Endothelial cell (in vitro differentiated cells): ENCODE data around the gene TIPARP. TPM values are rescaled to one million over a fixed set of nuclear protein-coding genes. Genes with fewer than 3 reads are reported as not detected.
"Not testable (repeated sequence)": the region's sequence is repeated elsewhere in the genome, so short reads cannot be mapped to it uniquely, and the experiment has no call there.

Source experiments
- DNase-seq: peaks from one replicate; pipeline ENCODE4 v3.0.0; 2021; ENCODE audit warnings: low spot score
- H3K27ac Mint-ChIP-seq: one replicate; pipeline ENCODE4 v1.8.0; 2021; ENCODE audit warnings: mixed read lengths, inconsistent platforms; ENCODE audit not compliant: unreplicated experiment
- H3K27me3 Mint-ChIP-seq: one replicate; pipeline ENCODE4 v1.8.0; 2021; ENCODE audit warnings: mild to moderate bottlenecking, moderate library complexity, mixed read lengths, inconsistent platforms; ENCODE audit not compliant: unreplicated experiment
- H3K36me3 Mint-ChIP-seq: one replicate; pipeline ENCODE4 v1.8.0; 2021; ENCODE audit warnings: mild to moderate bottlenecking, low read depth, mixed read lengths, inconsistent platforms; ENCODE audit not compliant: unreplicated experiment
- H3K4me1 Mint-ChIP-seq: one replicate; pipeline ENCODE4 v1.8.0; 2021; ENCODE audit warnings: mild to moderate bottlenecking, mixed read lengths, inconsistent platforms; ENCODE audit not compliant: unreplicated experiment
- H3K4me3 Mint-ChIP-seq: one replicate; pipeline ENCODE4 v1.8.0; 2021; ENCODE audit warnings: mild to moderate bottlenecking, mixed read lengths, inconsistent platforms; ENCODE audit not compliant: unreplicated experiment
- H3K9me3 Mint-ChIP-seq: one replicate; pipeline ENCODE4 v1.8.0; 2021; ENCODE audit warnings: mixed read lengths, inconsistent platforms; ENCODE audit not compliant: unreplicated experiment
- total RNA-seq: library from RNA; stranded (reverse); fragmentation: NEBNext Ultra II Directional; extraction: Animal tissue kit (Norgen Biotek cat#: 25700); gene quantifications from one replicate; pipeline ENCODE4 v1.2.1, GENCODE V29; 2021; ENCODE audit not compliant: unreplicated experiment
- TF ChIP-seq, protein P1 (sequence below): fragments of 200-600 bp; sonication (generic); IDR thresholded peaks from one replicate; pipeline ENCODE4 v1.5.0; 2021; ENCODE audit warnings: antibody characterized with exemption; ENCODE audit not compliant: unreplicated experiment

Gene TIPARP
- total RNA-seq, 1 donor from 2014 or later = 8.9 TPM

- Mint-ChIP-seq H3K27ac (no peak overlapping the region), H3K4me3 (no peak overlapping the region), H3K27me3 (no peaks in the 10 kb centered on the region)
These were observed 55.2 kb downstream of the TIPARP start for GRCh38 chr3:156729460-156730179.

GRCh38 chr3:156731813-156732212, 57.4 kb downstream of the TIPARP start:
- H3K4me3 Mint-ChIP-seq = no peak overlapping the region

More at GRCh38 chr3:156729460-156730179, 55.2 kb downstream of the TIPARP start:
- TF ChIP-seq, protein P1, sequence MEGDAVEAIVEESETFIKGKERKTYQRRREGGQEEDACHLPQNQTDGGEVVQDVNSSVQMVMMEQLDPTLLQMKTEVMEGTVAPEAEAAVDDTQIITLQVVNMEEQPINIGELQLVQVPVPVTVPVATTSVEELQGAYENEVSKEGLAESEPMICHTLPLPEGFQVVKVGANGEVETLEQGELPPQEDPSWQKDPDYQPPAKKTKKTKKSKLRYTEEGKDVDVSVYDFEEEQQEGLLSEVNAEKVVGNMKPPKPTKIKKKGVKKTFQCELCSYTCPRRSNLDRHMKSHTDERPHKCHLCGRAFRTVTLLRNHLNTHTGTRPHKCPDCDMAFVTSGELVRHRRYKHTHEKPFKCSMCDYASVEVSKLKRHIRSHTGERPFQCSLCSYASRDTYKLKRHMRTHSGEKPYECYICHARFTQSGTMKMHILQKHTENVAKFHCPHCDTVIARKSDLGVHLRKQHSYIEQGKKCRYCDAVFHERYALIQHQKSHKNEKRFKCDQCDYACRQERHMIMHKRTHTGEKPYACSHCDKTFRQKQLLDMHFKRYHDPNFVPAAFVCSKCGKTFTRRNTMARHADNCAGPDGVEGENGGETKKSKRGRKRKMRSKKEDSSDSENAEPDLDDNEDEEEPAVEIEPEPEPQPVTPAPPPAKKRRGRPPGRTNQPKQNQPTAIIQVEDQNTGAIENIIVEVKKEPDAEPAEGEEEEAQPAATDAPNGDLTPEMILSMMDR = no peak
- no peaks in the 10 kb centered on the region for H3K4me1 Mint-ChIP-seq
- no peaks in the 10 kb centered on the region for H3K36me3 Mint-ChIP-seq
- H3K9me3 Mint-ChIP-seq = no peaks in the 10 kb centered on the region
- DNase-seq = no peak

DNA sequence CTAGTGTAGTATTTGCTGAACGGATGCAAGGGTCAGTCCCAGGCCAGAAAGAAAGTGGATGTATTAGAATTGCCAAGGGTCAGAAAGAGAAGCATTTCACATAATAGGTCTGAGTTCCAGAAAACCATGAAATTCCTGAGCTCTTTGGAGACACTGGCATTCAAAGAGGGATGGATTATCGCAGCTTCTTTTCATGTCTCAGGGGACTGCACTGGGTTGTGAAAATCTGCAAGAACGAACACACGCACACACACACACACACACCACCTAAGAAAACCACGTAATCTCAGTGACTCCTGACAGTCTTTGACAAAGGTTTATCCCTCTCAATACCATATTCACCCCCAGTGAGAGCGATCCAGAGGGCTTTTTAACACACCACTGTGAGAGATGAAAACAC, 57.9 kb downstream of the TIPARP start:
- no peak for DNase-seq
- Mint-ChIP-seq H3K27me3 (no peaks in the 10 kb centered on the region), H3K4me3 (no peak overlapping the region), H3K36me3 (no peaks in the 10 kb centered on the region), H3K27ac (no peak overlapping the region), H3K4me1 (no peaks in the 10 kb centered on the region), H3K9me3 (no peaks in the 10 kb centered on the region)
- TF ChIP-seq, protein P1 = no peak

More at GRCh38 chr3:156731813-156732212, 57.4 kb downstream of the TIPARP start:
- H3K4me1 Mint-ChIP-seq = no peaks in the 10 kb centered on the region
- no peaks in the 10 kb centered on the region for H3K9me3 Mint-ChIP-seq
- H3K27ac Mint-ChIP-seq = no peak overlapping the region
- no peak for DNase-seq
- TF ChIP-seq, protein P1 = no peak
- no peaks in the 10 kb centered on the region for H3K36me3 Mint-ChIP-seq
- no peaks in the 10 kb centered on the region for H3K27me3 Mint-ChIP-seq

- no peaks in the 10 kb centered on the region for H3K36me3 Mint-ChIP-seq
- no peak overlapping the region for H3K4me3 Mint-ChIP-seq
- no peak for DNase-seq
- no peaks in the 10 kb centered on the region for H3K9me3 Mint-ChIP-seq
- no peaks in the 10 kb centered on the region for H3K27me3 Mint-ChIP-seq
- no peaks in the 10 kb centered on the region for H3K4me1 Mint-ChIP-seq
- TF ChIP-seq, protein P1 = no peak
- H3K27ac Mint-ChIP-seq = no peak overlapping the region
These were observed 58.5 kb downstream of the TIPARP start for GRCh38 chr3:156732715-156733421.

DNA sequence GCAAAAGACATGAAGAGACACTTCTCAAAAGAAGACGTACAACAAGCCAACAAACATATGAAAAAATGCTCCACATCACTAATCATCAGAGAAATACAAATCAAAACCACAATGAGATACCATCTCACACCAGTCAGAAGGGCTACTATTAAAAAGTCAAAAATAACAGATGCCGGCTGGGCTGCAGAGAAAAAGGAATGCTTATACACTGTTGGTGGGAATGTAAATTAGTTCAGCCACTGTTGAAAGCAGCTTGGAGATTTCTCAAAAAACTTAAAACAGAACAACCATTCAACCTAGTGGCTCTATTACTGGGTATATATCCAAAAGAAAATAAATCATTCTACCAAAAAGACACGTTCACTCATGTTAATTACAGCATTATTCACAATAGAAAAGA, 60.3 kb downstream of the TIPARP start:
- not testable (repeated sequence) for DNase-seq, H3K27ac Mint-ChIP-seq, H3K9me3 Mint-ChIP-seq, H3K27me3 Mint-ChIP-seq, H3K4me3 Mint-ChIP-seq, H3K4me1 Mint-ChIP-seq, H3K36me3 Mint-ChIP-seq
